Karpas-422 (cell line): ENCODE data around the gene C1orf198. TPM values are rescaled to one million over a fixed set of nuclear protein-coding genes. Genes with fewer than 3 reads are reported as not detected.

Source experiments
- DNase-seq: peaks from one replicate; pipeline ENCODE4 v3.0.0-alpha.2; 2015
- H2AFZ ChIP-seq: fragments of 200-600 bp; sonication (generic); 2 replicates; pipeline ENCODE4 v1.6.1; 2014; ENCODE audit warnings: antibody characterized with exemption, low read length, mixed read lengths
- H3K27ac ChIP-seq: fragments of 200-600 bp; sonication (generic); 2 replicates; pipeline ENCODE4 v1.5.1; 2014; ENCODE audit warnings: mild to moderate bottlenecking, low read length, moderate library complexity
- H3K27me3 ChIP-seq: fragments of 200-600 bp; sonication (generic); 2 replicates; pipeline ENCODE4 v1.6.1; 2014; ENCODE audit warnings: low read length, mixed read lengths
- H3K36me3 ChIP-seq: fragments of 200-600 bp; sonication (generic); 2 replicates; pipeline ENCODE4 v1.6.1; 2014; ENCODE audit warnings: low read length, mixed read lengths; ENCODE audit not compliant: insufficient read depth
- H3K4me1 ChIP-seq: fragments of 200-600 bp; sonication (generic); 2 replicates; pipeline ENCODE4 v1.6.1; 2014; ENCODE audit warnings: mild to moderate bottlenecking, low read length, mixed read lengths
- H3K4me2 ChIP-seq: fragments of 200-600 bp; sonication (generic); 2 replicates; pipeline ENCODE4 v1.6.1; 2014; ENCODE audit warnings: low read length, low read depth, mild to moderate bottlenecking; ENCODE audit not compliant: poor library complexity, severe bottlenecking
- H3K4me3 ChIP-seq: fragments of 200-600 bp; sonication (generic); 2 replicates; pipeline ENCODE4 v1.5.1; 2014; ENCODE audit warnings: mild to moderate bottlenecking, antibody characterized with exemption, low read length, mixed read lengths
- H3K79me2 ChIP-seq: fragments of 200-600 bp; sonication (generic); 2 replicates; pipeline ENCODE4 v1.6.1; 2014; ENCODE audit warnings: mild to moderate bottlenecking, low read length, mixed read lengths
- H3K9ac ChIP-seq: fragments of 200-600 bp; sonication (generic); 2 replicates; pipeline ENCODE4 v1.6.0; 2014; ENCODE audit warnings: low read length
- H3K9me2 ChIP-seq: fragments of 200-600 bp; sonication (generic), shearing (Covaris generic); replicated peaks from 2 replicates; pipeline ENCODE4 v1.6.0; 2014; ENCODE audit warnings: mild to moderate bottlenecking, low read length, moderate library complexity; ENCODE audit not compliant: insufficient read depth
- H3K9me3 ChIP-seq: fragments of 300-700, 200-600 bp; sonication (generic); 2 replicates; pipeline ENCODE4 v1.6.1; 2014; ENCODE audit warnings: low read length, mixed read lengths
- H4K20me1 ChIP-seq: fragments of 200-600 bp; sonication (generic); 2 replicates; pipeline ENCODE4 v1.6.1; 2014; ENCODE audit warnings: mild to moderate bottlenecking, antibody characterized with exemption, low read length, low read depth; ENCODE audit not compliant: insufficient read depth
- total RNA-seq: library from RNA; depleted of rRNA; stranded (reverse); fragments of >200 nt; shearing (Covaris generic); gene quantifications from 2 replicates; pipeline ENCODE4 v1.2.3, GENCODE V29; 2014; ENCODE audit warnings: low replicate concordance

Gene C1orf198
- total RNA-seq, 1 experiment from 2014 or later, result 3.7 TPM

- no peak overlapping the region for H2AFZ ChIP-seq
- no peaks in the 10 kb centered on the region for H3K9me2 ChIP-seq
- no peak overlapping the region for H3K9ac ChIP-seq
- no peaks in the 10 kb centered on the region for H3K27me3 ChIP-seq
- no peaks in the 10 kb centered on the region for H3K36me3 ChIP-seq
- no peaks in the 10 kb centered on the region for H3K79me2 ChIP-seq
- H3K4me2 ChIP-seq, result no peak overlapping the region
- no peak overlapping the region for H3K27ac ChIP-seq
- no peaks in the 10 kb centered on the region for H3K9me3 ChIP-seq
- H4K20me1 ChIP-seq, result no peaks in the 10 kb centered on the region
- no peaks in the 10 kb centered on the region for H3K4me1 ChIP-seq
- no peak for DNase-seq
- no peak overlapping the region for H3K4me3 ChIP-seq
These were observed 11.5 kb upstream of the C1orf198 start for GRCh38 chr1:230879778-230880177.

DNA sequence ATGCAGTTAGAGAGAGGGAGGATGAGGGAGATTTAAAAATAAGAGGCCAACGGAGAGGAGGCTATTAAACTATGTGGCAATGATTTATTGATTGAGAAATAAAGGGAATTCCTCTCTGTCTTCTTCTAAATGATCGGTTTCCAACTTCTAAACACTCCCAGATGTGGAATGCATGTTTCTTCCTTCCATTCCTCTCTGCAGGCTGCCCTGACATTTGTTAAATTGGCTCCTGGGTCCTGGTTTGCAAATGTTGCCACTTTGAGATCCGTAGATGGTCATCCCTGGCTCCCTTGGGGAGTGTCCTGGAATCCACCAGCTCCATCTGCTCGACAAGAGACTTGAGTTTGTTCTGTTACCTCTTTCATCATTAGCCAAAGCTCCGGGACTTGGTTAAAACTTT is 10.3 kb upstream of the C1orf198 start:
- no peaks in the 10 kb centered on the region for H4K20me1 ChIP-seq
- no peaks in the 10 kb centered on the region for H3K9me3 ChIP-seq
- H3K4me3 ChIP-seq, result no peak overlapping the region
- no peak overlapping the region for H2AFZ ChIP-seq
- no peak overlapping the region for H3K27ac ChIP-seq
- H3K4me2 ChIP-seq, result no peak overlapping the region
- DNase-seq, result no peak
- H3K27me3 ChIP-seq, result no peaks in the 10 kb centered on the region
- H3K79me2 ChIP-seq, result no peaks in the 10 kb centered on the region
- no peaks in the 10 kb centered on the region for H3K36me3 ChIP-seq
- H3K9ac ChIP-seq, result no peak overlapping the region
- H3K9me2 ChIP-seq, result no peaks in the 10 kb centered on the region
- no peaks in the 10 kb centered on the region for H3K4me1 ChIP-seq

DNA sequence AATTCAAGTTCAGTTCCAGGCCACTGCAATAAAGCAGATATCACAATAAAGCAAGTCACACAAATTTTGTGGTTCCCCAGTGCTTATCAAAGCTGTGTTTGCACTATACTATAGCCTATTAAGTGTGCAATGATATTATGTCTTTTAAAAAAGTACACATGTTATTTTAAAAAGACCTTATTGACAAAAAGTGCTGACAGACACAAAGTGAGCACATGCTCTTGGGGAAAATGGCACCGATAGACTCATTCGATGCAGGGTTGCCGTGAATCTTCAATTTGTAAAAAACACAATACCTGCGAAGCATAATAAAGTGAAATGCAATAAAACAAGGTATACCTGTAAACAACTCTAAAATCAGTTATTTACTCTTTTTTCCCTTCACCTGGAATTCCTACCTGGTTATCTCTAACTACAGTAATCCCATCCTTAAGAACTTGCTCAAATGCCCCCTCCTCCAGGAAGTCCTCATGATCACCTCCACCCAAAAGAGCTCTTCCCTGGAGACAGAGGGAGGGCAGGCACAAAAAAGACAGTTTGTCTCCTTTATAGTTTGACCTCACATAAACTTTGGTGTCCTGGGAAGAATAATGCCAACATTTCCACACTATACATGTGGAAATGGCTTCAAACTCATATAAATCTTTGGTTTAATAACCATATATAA is 9.7 kb upstream of the C1orf198 start:
- Histone ChIP-seq H3K9me3 (no peaks in the 10 kb centered on the region), H2AFZ (no peak overlapping the region), H3K9ac (no peak overlapping the region), H3K4me1 (no peaks in the 10 kb centered on the region), H3K9me2 (no peaks in the 10 kb centered on the region), H3K27me3 (no peaks in the 10 kb centered on the region), H3K79me2 (no peaks in the 10 kb centered on the region), H3K27ac (no peak overlapping the region), H3K4me2 (no peak overlapping the region), H3K36me3 (no peaks in the 10 kb centered on the region), H3K4me3 (no peak overlapping the region), H4K20me1 (no peaks in the 10 kb centered on the region)
- no peak for DNase-seq

- DNase-seq, result no peak
- Histone ChIP-seq H4K20me1 (no peaks in the 10 kb centered on the region), H3K4me1 (no peaks in the 10 kb centered on the region), H3K4me2 (no peak overlapping the region), H3K27ac (no peak overlapping the region), H3K79me2 (no peaks in the 10 kb centered on the region), H3K27me3 (no peaks in the 10 kb centered on the region), H3K36me3 (no peaks in the 10 kb centered on the region), H3K9me3 (no peaks in the 10 kb centered on the region), H2AFZ (no peak overlapping the region), H3K9me2 (no peaks in the 10 kb centered on the region), H3K4me3 (no peak overlapping the region), H3K9ac (no peak overlapping the region)
These were observed 9.0 kb upstream of the C1orf198 start for GRCh38 chr1:230877146-230877923.

DNA sequence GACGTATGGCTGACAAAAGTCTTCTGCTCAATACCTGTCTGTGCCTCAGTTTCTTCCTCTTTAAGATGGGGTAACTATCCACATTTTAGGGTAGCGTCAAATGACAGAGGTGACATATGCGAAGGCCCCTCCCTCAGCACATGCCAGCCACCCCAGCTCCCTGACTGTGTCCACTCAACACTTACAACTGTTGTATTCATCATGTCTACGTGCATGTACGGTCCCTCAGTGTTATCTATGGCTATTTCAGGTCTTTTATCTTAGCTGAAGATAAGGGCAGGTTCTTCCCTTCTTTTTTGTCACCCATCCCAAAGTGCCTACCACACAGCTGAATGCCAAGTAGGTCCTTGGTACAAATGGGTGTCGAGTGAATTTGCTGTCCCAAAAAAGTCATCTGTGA is 8.3 kb upstream of the C1orf198 start:
- H3K27me3 ChIP-seq, result no peaks in the 10 kb centered on the region

DNA sequence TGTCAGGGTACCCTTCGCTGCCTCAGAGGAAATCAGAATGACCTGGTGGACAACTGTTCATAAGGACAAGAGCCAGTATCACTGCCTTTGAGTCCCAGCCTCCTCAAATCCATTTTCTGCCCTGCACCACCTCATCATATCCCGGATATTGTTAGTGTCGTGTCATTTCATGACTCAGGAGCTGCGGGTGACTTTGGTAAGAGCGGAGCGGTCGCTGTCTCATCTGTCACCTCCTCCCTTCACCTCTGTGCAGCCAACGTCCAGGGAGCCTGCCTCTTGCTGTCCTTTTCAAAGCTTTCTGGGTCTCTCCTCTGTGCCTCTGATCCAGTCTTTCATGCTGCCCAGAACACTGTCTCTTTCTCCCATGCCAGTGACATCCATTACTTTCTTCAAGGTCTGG is 7.0 kb upstream of the C1orf198 start:
- H3K9me3 ChIP-seq, result no peaks in the 10 kb centered on the region
- H3K27ac ChIP-seq, result no peak overlapping the region
- H3K4me3 ChIP-seq, result no peak overlapping the region
- no peaks in the 10 kb centered on the region for H3K36me3 ChIP-seq
- no peaks in the 10 kb centered on the region for H3K9me2 ChIP-seq
- H3K9ac ChIP-seq, result no peak overlapping the region
- no peaks in the 10 kb centered on the region for H4K20me1 ChIP-seq
- no peaks in the 10 kb centered on the region for H3K4me1 ChIP-seq
- no peak for DNase-seq
- H3K27me3 ChIP-seq, result no peaks in the 10 kb centered on the region
- no peak overlapping the region for H3K4me2 ChIP-seq
- no peak overlapping the region for H2AFZ ChIP-seq
- H3K79me2 ChIP-seq, result no peaks in the 10 kb centered on the region

More for the DNA sequence above, 8.3 kb upstream of the C1orf198 start:
- Histone ChIP-seq H3K79me2 (no peaks in the 10 kb centered on the region), H4K20me1 (no peaks in the 10 kb centered on the region), H3K27ac (no peak overlapping the region), H3K9ac (no peak overlapping the region), H3K4me3 (no peak overlapping the region), H3K4me2 (no peak overlapping the region), H3K9me3 (no peaks in the 10 kb centered on the region), H3K36me3 (no peaks in the 10 kb centered on the region), H3K4me1 (no peaks in the 10 kb centered on the region), H2AFZ (no peak overlapping the region), H3K9me2 (no peaks in the 10 kb centered on the region)
- no peak for DNase-seq

- no peak for DNase-seq
- no peaks in the 10 kb centered on the region for H3K9me2 ChIP-seq
- H3K9ac ChIP-seq, result no peak overlapping the region
- no peaks in the 10 kb centered on the region for H3K79me2 ChIP-seq
- H3K4me2 ChIP-seq, result no peak overlapping the region
- H3K36me3 ChIP-seq, result no peaks in the 10 kb centered on the region
- H3K4me3 ChIP-seq, result no peak overlapping the region
- no peaks in the 10 kb centered on the region for H4K20me1 ChIP-seq
- no peaks in the 10 kb centered on the region for H3K9me3 ChIP-seq
- no peak overlapping the region for H2AFZ ChIP-seq
- no peak overlapping the region for H3K27ac ChIP-seq
- H3K4me1 ChIP-seq, result peaks cover 15% of the 10 kb centered on the region
- no peaks in the 10 kb centered on the region for H3K27me3 ChIP-seq
These were observed 2.6 kb upstream of the C1orf198 start for GRCh38 chr1:230870916-230871315.

GRCh38 chr1:230869500-230869899 is 1.2 kb upstream of the C1orf198 start:
- no peak for DNase-seq
- no peak overlapping the region for H3K4me3 ChIP-seq
- H3K79me2 ChIP-seq, result no peaks in the 10 kb centered on the region
- no peaks in the 10 kb centered on the region for H3K36me3 ChIP-seq
- H2AFZ ChIP-seq, result no peak overlapping the region
- H3K9me3 ChIP-seq, result no peaks in the 10 kb centered on the region
- peaks cover 8% of the 10 kb centered on the region; the same call in 1 of the 2 replicates for H4K20me1 ChIP-seq
- H3K4me1 ChIP-seq, result peaks cover 15% of the 10 kb centered on the region
- H3K27ac ChIP-seq, result no peak overlapping the region
- H3K9me2 ChIP-seq, result no peaks in the 10 kb centered on the region
- H3K9ac ChIP-seq, result no peak overlapping the region
- H3K27me3 ChIP-seq, result no peaks in the 10 kb centered on the region
- H3K4me2 ChIP-seq, result no peak overlapping the region
